HepG2 (cell line): ENCODE data around the gene CTSA. TPM values are rescaled to one million over a fixed set of nuclear protein-coding genes. Genes with fewer than 3 reads are reported as not detected.
A peak's percentile ranks its signal among the peaks of the same experiment; 100 is the strongest.

ENCODE experiments used
- ATAC-seq: fragments of 200-7000 bp; cut with Tn5 transposase; 3 replicates; pipeline ENCODE4 v1.9.1; 2020; ENCODE audit warnings: mild to moderate bottlenecking, moderate library complexity
- BruUV-seq: library from RNA; stranded (reverse); fragments of 400-500 nt; replicated peaks from 2 replicates; lab custom pipeline; 2021; lab: Mats Ljungman, UMichigan
- CTCF ChIA-PET: fragments of 300-600 bp; formaldehyde crosslinking; extraction: SDS; loops from one replicate; lab custom pipeline; 2021; ENCODE audit warnings: low total read pairs, inconsistent platforms, low intra/inter-chr PET ratio; lab: Yijun Ruan, JAX
- POLR2A ChIA-PET: fragments of 350-600 bp; sonication (Branson Sonifier 250); formaldehyde crosslinking; loops from one replicate; lab custom pipeline; 2020; ENCODE audit warnings: antibody characterized with exemption, inconsistent platforms; lab: Yijun Ruan, JAX
- DNase-seq: peaks from one replicate; pipeline ENCODE4 v3.0.0-alpha.2; 2015; ENCODE audit warnings: low spot score
- FAIRE-seq: peaks from 3 replicates; lab custom pipeline; 2011; peaks lifted over from hg19 to GRCh38; lab: Jason Lieb, UNC
- H2AFZ ChIP-seq: one replicate; pipeline ENCODE4 v1.6.1; 2011; ENCODE audit warnings: low read length, inconsistent platforms
- H3K27ac ChIP-seq: fragments of 300-600 bp; 3 replicates; pipeline ENCODE4 v1.8.0; 2011; ENCODE audit warnings: mixed run types, mild to moderate bottlenecking, mixed read lengths, low read length, inconsistent platforms; ENCODE audit not compliant: insufficient read depth; ENCODE audit errors: extremely low read length
- H3K27me3 ChIP-seq, 2 experiments: fragments of 200-600 bp in 1 of 2; 2 replicates in 1 of 2; 3 replicates in 1 of 2; pipeline versions ENCODE4 v1.6.0 to v1.8.0; 2011; ENCODE audit warnings: low read length in 2 of 2, mild to moderate bottlenecking in 2 of 2, moderate library complexity in 2 of 2, inconsistent platforms in 1 of 2; ENCODE audit not compliant: insufficient read depth in 2 of 2, control insufficient read depth in 1 of 2
- H3K36me3 ChIP-seq, 2 experiments: fragments of 200-600 bp in 1 of 2; replicated peaks in 1 of 2; 2 replicates in 1 of 2; 3 replicates in 1 of 2; pipeline versions ENCODE4 v1.5.1 to v1.8.0; 2011; ENCODE audit warnings: low read length in 2 of 2, inconsistent platforms in 1 of 2; ENCODE audit not compliant: insufficient read depth in 2 of 2, control insufficient read depth in 1 of 2
- H3K4me1 ChIP-seq: 2 replicates; pipeline ENCODE4 v1.5.1; 2012; ENCODE audit warnings: low read length, inconsistent platforms; ENCODE audit not compliant: insufficient read depth
- H3K4me2 ChIP-seq: 2 replicates; pipeline ENCODE4 v1.6.0; 2011; ENCODE audit warnings: low read depth, low read length, inconsistent platforms
- H3K4me3 ChIP-seq, 3 experiments: fragments of 200-600 bp in 1 of 3; sonication (generic), shearing (Covaris generic) in 1 of 3; replicated peaks in 1 of 3; 2 replicates each; pipeline ENCODE4 v1.5.1; 2011 to 2016; ENCODE audit warnings: low read length in 3 of 3, inconsistent platforms in 2 of 3, low read depth in 2 of 3, mild to moderate bottlenecking in 2 of 3, control low read depth in 1 of 3, mixed read lengths in 1 of 3; ENCODE audit not compliant: insufficient read depth in 1 of 3
- H3K79me2 ChIP-seq: one replicate; pipeline ENCODE4 v1.6.1; 2011; ENCODE audit warnings: low read length, inconsistent platforms; ENCODE audit not compliant: insufficient read depth
- H3K9ac ChIP-seq: 2 replicates; pipeline ENCODE4 v1.6.0; 2011; ENCODE audit warnings: mild to moderate bottlenecking, low read depth, low read length, inconsistent platforms; ENCODE audit not compliant: insufficient read depth
- H3K9me3 ChIP-seq: 2 replicates; pipeline ENCODE4 v1.5.1; 2012; ENCODE audit warnings: mild to moderate bottlenecking, low read length
- H4K20me1 ChIP-seq: 2 replicates; pipeline ENCODE4 v1.6.0; 2011; ENCODE audit warnings: inconsistent platforms, mild to moderate bottlenecking, low read length, moderate library complexity; ENCODE audit not compliant: insufficient read depth
- ARID3A ChIP-seq: IDR thresholded peaks from 2 replicates; pipeline ENCODE4 v1.6.1; 2012; ENCODE audit warnings: low read depth, low read length, improper control_type of control experiment
- CBX2 ChIP-seq, 2 experiments: fragments of 200-600 bp in 1 of 2; sonication (generic); formaldehyde crosslinking in 1 of 2; IDR thresholded peaks; 2 replicates each; pipeline versions ENCODE4 v1.7.0 to v1.8.1; 2018 to 2022; ENCODE audit warnings: low read depth in 2 of 2, low read length in 1 of 2, mild to moderate bottlenecking in 1 of 2, missing genetic modification reagents in 1 of 2
- HOMEZ ChIP-seq: IDR thresholded peaks from 2 replicates; pipeline ENCODE4 v1.6.1; 2016; ENCODE audit warnings: low read depth
- MED13 ChIP-seq: sonication (generic); formaldehyde crosslinking; IDR thresholded peaks from 2 replicates; pipeline ENCODE4 v1.5.0; 2020; ENCODE audit warnings: missing genetic modification reagents
- PRDM4 ChIP-seq: sonication (generic); formaldehyde crosslinking; IDR thresholded peaks from 2 replicates; pipeline ENCODE4 v1.9.0; 2021; ENCODE audit warnings: missing genetic modification reagents, borderline replicate concordance
- U2AF1 ChIP-seq: fragments of 200-400 bp; formaldehyde crosslinking; optimal IDR thresholded peaks from 2 replicates; pipeline ENCODE3; 2017; ENCODE audit warnings: mild to moderate bottlenecking, low read depth, low read length
- ZMAT3 ChIP-seq: sonication (generic); formaldehyde crosslinking; conservative IDR thresholded peaks from 2 replicates; pipeline ENCODE4 v1.7.0; 2021; ENCODE audit warnings: missing genetic modification reagents
- WGBS: methylation state at CpG from one replicate; pipeline ENCODE4 v1.1.6; 2017; ENCODE audit warnings: low lambda C conversion rate; 5-methylcytosine and 5-hydroxymethylcytosine counted together
- in situ Hi-C: cut with HindIII; loops from 2 replicates; pipeline ENCODE4 v1.10.0; 2017; ENCODE audit warnings: low pct_unique_long_range_greater_than_20kb; ENCODE audit not compliant: extremely low pct_ligation_motif_present
- intact Hi-C: fragments of 100-400 bp; cut with micrococcal nuclease; formaldehyde crosslinking; loops from one replicate; pipeline ENCODE4 v1.10.0; 2022; ENCODE audit not compliant: unreplicated experiment
- polyA plus RNA-seq, 8 experiments: library from polyadenylated mRNA; depleted of rRNA in 3 of 8; stranded (reverse) in 7 of 8; unstranded in 1 of 8; fragments of >200 nt; fragmentation: Illumina TruSeq in 4 of 8; extraction: Trizol in 4 of 8; gene quantifications; 2 replicates each; pipeline versions ENCODE4 v1.2.1 to v1.2.3, GENCODE V29; 2011 to 2016; ENCODE audit warnings: low read depth in 4 of 8, missing spikeins in 1 of 8, mixed read lengths in 1 of 8; ENCODE audit not compliant: insufficient read depth in 1 of 8
- total RNA-seq, 5 experiments: library from RNA; depleted of rRNA; stranded (reverse); fragments of >200 nt; fragmentation: Illumina TruSeq; extraction: Trizol; gene quantifications; 2 replicates each; pipeline ENCODE4 v1.2.3, GENCODE V29; 2016; ENCODE audit warnings: low read depth in 1 of 5
- TF ChIP-seq, protein P1 (sequence below): sonication (generic); formaldehyde crosslinking; IDR thresholded peaks from 2 replicates; pipeline ENCODE4 v1.4.0; 2020; ENCODE audit warnings: missing genetic modification reagents, mild to moderate bottlenecking, borderline replicate concordance

CTSA gene
- total and polyA plus RNA-seq, 2 of the 13 experiments (the other 11 are each of a cell fraction or from before 2014, with no cell fraction given): 202 to 231 TPM

DNA sequence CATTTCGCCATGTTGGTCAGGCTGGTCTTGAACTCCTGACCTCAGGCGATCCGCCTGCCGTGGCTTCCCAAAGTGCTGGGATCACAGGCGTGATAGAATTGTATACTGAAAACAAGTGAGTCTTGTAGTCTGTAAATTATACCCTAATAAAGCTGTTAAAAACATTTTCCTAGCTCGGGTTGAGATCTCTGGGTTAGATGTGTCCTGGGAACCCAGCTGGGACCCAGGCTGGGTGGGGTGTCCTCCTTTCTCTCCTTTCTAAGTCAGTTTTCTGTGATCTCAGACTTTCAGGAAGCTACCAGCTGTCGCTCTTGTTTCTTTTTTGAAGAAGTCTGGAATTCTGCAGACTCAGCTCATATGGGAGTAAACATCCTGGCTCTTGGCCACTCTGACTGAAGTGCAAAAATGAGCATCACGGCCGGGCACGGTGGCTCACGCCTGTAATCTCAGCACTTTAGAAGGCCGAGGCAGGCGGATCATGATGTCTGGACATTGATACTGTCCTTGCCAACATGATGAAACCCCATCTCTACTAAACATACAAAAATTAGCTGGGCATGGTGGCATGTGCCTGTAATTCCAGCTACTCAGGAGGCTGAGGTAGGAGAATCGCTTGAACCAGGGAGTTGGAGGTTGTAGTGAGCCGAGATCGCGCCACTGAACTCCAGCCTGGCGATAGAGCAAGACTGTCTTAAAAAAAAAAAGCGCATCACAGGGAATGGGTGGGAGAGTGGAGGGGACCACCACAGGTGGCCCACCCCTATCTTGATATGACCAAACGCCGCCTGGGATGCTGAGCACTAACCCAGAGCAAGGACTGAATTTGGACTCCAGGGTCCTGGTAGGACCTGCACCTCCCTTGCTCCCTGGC is 33.5 kb downstream of the CTSA start (continued):
- no peak for TF ChIP-seq ARID3A
- TF ChIP-seq, all 625 proteins: peak for 88

DNA sequence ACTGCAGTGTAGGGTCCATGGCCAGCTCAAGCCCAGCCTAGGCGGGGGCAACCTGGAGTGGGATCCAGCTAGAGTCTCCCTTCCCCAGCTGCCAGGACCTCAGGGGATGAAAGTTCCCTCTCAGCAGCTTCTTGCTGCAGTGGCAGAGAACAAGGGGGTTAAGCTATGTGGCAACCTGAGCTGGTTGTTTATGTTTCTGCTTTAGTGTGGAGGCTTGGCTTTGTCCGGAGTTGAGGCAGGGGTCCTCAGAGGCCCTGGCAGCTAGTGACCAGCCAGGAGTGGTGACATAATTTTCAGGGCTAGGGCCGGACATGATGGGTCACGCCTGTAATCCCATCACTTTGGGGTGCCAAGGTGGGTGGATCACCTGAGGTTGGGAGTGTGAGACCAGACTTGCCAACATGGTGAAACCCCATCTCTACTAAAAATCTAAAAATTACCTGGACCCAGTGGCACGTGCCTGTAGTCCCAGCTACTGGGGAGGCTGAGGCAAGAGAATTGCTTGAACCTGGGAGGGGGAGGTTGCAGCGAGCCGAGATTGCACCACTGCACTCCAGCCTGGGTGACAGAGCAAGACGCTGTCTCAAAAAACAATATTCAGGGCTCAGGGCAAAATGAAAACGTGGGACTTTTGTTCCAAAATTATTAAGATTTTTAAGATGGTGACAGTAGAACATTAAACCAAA is 34.8 kb downstream of the CTSA start:
- Histone ChIP-seq H3K4me1 (peaks cover 79% of the 10 kb centered on the region), H3K4me2 (peak overlapping the region; percentile 68), H3K27me3 (no peaks in the 10 kb centered on the region; a peak in 1 of 5 replicates), H3K9me3 (no peaks in the 10 kb centered on the region), H3K36me3 (no peaks in the 10 kb centered on the region), H3K79me2 (no peaks in the 10 kb centered on the region), H3K9ac (peak overlapping the region; percentile 20), H2AFZ (no peak overlapping the region), H3K4me3 (peak overlapping the region in 1 of 3 experiments; percentile 51; a peak in 2 of 6 replicates), H4K20me1 (no peaks in the 10 kb centered on the region), H3K27ac (peak overlapping the region; percentile 41)
- WGBS: 3% methylated on average over 9 of the region's 9 CpGs
- ATAC-seq (peak; percentile 19), DNase-seq (peak; percentile 58), FAIRE-seq (no peak)
- BruUV-seq: no TSS peak
- intact Hi-C loops (loop anchor here (2.0 kb wide), 2 partner anchors 17 to 35 kb away; partner anchors contain the start of genes CTSA and NEURL2), in situ Hi-C loops (no loop called here)
- CTCF ChIA-PET: no interaction called here
- POLR2A ChIA-PET: interaction anchor here (0.6 to 6.0 kb wide), 15 partner anchors 8 to 749 kb away, joined by 3 to 100 read pairs (median 11); partner anchors contain the start of genes ACOT8, CTSA, NEURL2 and PCIF1
- TF ChIP-seq, protein P1, sequence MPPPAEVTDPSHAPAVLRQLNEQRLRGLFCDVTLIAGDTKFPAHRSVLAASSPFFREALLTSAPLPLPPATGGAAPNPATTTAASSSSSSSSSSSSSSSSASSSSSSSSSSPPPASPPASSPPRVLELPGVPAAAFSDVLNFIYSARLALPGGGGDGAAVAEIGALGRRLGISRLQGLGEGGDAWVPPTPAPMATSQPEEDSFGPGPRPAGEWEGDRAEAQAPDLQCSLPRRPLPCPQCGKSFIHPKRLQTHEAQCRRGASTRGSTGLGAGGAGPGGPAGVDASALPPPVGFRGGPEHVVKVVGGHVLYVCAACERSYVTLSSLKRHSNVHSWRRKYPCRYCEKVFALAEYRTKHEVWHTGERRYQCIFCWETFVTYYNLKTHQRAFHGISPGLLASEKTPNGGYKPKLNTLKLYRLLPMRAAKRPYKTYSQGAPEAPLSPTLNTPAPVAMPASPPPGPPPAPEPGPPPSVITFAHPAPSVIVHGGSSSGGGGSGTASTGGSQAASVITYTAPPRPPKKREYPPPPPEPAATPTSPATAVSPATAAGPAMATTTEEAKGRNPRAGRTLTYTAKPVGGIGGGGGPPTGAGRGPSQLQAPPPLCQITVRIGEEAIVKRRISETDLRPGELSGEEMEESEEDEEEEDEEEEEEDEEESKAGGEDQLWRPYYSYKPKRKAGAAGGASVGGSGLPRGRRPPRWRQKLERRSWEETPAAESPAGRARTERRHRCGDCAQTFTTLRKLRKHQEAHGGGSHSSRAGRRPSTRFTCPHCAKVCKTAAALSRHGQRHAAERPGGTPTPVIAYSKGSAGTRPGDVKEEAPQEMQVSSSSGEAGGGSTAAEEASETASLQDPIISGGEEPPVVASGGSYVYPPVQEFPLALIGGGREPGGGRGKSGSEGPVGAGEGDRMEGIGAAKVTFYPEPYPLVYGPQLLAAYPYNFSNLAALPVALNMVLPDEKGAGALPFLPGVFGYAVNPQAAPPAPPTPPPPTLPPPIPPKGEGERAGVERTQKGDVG (CRISPR knock-in tag): 0 out of 2 replicates have a peak, but pooled peaks have one; percentile 34
- TF ChIP-seq CBX2 (IDR thresholded peaks at IDR 0.05; ENCODE audit: low read depth, low read length): no peak
- TF ChIP-seq CBX2 (CRISPR knock-in tag; IDR thresholded peaks at IDR 0.05; ENCODE audit: low read depth): no peak
- TF ChIP-seq PRDM4: no peak
- peak; percentile 57; the same call in 1 of the 2 replicates for TF ChIP-seq ZMAT3 (CRISPR knock-in tag)
- TF ChIP-seq HOMEZ: no peak
- no peak for TF ChIP-seq U2AF1
- no peak for TF ChIP-seq MED13 (CRISPR knock-in tag)
